NK-92 (cell line): ENCODE results near the gene PHF21A.

Experiments
- DNase-seq: peaks from one replicate; lab custom pipeline; 2025; ENCODE audit not compliant: unreplicated experiment; lab: John Stamatoyannopoulos, UW

Gene PHF21A

DNA sequence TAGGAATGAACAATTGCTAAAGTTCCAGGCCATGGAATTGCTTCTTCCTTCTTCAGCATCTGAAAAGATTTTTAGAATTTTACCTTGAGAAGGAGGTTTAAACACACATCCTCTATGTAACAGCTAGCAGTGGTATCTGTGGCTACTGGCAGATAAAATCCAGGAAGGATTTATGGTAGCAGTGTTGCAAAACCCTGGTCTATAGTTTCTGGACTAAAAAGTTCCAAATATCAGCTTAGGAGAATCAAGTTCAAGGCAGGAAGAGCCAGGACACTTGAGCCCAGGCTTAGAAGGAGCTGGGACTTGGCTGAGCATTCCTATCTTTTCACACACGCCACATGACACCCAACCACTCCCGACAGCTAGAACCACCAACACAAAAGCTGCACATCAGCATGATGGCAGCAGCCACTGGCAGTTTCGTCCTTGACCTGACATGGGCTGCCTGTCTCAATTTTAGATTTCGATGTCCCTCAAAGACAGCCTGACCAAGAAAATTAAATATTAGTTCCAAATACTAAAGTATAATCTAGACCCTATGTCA is 184.7 kb downstream of the PHF21A start:
- DNase-seq, result no peak

DNA sequence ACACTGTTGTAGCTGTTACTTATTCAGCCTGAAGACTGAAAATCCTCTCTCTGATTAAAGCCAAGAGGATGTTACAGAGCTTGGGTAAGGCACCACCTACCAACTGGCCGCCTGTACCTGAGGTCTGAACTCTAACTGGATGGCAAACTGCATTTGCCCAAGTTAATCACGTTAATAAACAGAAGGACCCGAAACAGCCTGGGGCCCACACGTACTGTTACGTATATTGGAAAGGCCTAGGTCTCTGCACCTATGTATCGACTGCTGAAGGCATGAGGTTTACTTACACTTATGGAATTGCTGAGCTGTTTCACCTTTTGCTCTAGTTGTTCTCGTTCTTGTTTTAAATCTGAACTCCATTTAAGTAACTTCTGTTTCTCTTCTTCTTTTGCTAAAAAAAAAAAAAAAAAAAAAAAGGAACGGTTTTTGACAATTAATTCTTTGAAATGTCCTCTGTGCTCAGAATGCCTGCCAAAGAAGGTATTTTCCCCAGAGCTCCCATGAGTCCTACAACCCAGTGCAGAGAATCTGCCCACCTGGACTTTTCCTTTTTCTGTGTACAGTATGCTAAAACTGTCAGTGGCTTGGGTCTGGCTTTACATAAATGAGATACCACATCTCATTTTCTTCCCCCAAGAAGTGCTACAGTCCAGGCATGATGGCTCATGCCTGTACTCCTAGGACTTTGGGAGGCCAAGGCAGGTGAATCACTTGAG is 185.7 kb downstream of the PHF21A start:
- DNase-seq, result no peak

DNA sequence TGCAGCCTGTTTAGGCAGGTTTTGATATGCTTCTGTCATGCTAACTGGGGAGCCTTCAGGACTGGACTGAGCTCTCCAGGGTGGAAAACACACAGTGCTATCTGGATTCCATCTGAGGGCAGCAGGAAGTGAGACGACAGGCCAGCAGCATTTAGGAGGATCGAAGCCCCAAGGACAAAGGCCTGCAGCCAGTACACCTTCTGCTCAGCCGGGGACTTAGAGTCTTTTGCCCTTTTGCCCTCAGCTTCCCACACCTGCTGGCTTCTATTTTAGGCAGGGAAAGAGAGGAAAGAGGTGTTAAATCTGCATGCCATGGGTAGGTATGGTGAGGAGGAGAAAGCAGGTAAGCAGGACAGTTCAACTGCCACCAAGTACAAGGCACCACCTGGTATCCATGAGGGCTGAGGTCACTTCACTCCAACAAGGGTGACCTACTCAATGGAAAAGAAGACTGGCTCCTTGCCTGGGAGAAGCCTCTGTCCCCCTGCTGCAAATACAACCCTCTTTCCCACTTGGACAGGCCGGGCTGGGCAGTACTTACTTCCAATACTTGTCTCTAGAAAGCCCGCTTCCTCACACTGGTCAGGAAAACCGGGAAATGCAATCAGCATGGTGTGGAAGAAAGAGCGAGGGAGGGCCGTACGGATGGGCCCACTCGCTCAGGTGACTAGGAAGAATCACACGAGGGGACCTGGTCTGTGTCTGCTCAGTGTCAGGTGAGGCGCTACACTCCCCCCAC is 186.5 kb downstream of the PHF21A start:
- no peak for DNase-seq

DNA sequence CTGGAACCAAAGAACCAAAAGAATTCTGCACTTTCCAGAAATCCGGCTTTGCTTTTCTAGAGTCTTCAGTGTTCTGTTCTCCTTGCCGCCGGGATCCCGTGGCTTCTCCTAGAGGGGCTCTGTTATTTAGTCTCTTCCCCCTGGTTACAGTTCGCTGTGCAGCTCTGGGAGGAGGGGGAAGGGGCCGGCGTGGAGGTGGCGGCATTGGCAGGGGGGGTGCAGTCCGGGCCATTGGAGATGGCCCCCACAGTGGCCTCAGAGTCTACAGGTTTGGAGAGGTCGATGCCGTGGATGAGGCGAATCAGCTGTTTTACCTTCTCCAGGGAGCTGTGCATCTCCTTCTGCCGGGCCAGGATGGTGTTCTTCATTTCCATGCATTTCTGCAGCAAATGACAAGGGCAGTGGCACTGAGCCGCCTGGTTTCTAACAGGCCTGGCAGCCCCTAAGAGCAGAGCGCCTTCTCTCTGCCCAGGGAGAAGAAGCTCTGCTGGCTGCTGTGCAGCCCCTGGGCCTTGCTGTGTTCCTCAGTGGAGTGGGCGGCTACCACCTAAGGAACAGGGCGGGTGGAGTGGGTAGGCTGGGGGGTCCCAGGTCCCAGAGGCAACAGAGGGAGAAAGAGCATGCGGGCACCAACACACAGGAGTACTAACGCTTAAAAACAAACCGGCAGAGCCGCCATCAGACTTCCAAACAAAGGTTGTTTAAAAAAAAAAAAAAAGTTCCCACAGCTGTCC is 187.2 kb downstream of the PHF21A start:
- DNase-seq, result no peak

DNA sequence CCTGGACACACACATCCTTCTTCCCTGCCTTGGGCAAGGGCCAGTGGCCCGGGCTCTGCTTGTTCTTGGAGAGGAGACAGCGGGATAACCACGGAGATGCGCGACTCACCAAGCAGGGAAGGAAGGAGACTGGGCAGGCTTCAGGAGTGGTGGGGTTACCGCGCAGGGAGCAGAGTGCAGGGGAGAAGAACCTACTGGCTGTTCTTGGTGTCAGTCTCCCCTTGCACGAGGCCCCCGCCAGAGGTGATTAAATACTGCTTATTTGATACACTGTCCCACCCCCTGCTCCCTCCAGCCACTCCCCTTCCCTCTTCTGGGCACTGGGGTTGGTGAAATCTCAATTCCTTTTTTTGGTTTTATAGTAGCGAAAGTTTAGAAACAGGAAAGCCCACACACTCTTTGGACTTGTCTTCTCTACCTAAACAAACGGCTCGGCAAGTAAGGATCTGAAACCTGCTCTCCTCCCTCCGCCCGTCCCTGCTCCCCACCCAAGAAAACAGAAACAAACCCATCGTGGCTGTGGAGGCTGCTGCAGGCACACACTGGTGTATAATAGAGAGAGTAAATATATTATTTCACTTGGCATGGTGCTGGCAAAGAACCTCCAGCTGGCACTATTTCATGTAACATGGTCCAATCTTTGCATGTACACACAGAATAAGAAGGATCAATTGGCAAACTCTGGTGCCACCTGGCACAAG is 188.0 kb downstream of the PHF21A start:
- DNase-seq, result no peak

DNA sequence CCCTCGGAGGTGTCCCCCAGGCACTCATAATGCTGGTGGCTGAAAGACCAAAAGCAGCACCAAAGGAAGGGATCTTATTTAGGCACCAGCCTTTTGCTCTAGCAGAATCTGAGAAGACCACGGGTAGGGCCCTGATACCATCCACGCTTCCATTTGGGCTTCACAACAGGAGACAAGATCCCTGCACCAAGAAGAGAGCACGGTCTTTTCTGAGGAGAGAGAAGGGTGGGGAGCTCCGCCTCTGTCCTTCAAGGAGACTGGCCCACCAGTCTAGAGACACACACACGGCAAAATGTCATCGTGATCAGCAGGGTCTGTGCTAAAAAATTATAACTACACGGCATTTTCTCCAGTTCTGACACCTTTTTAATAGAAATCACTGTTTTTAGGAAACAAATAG is 189.0 kb downstream of the PHF21A start:
- no peak for DNase-seq

DNA sequence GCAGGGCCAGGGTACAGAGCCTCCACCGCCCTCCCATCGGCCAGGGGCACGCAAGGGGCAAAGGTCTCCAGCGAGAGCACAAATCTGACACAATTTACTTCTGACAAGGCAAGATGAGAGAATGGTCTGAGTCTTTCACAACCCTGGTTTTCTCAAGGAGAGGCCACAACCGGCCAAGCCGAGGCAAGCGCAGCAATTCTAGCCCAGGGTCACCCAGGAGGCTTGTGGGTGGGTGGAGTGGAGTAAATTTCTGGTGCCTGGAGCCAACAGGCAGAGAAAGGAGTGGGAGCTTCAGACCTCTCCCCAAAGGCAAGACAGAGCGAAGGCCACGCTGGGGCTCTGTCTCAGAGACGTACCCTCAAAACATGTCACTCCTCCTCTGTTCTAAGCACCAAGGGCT is 189.5 kb downstream of the PHF21A start:
- DNase-seq, result no peak

DNA sequence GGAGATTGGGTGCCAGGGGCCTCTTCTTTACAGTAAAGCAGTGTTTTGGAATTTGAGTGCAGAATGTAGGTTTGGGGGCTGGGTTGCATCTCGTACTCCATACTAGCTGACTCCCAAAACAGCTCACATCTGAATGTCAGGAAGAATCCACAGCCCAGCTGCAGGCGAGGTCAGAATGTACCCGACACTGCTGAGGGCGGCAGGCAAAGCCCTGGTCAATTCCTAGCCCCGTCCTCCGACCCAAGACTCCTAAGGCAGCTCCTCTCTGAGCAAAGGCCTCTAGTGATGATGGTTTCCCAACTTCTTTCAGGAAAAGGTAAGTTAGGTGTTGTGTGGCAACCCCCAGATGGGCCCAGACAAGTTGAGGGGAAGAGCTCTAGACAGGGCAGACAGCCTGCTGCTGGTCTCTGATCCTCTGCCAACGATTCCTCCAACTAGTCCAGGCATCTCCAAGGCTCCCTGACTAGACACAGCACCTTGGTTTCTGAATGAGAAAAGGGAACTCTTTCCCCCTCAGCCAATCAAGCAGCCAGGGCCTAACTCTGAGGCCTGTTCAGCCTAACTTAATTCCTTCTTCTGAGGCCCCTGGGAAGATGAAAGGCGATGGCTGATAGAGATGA is 190.2 kb downstream of the PHF21A start:
- no peak for DNase-seq

DNA sequence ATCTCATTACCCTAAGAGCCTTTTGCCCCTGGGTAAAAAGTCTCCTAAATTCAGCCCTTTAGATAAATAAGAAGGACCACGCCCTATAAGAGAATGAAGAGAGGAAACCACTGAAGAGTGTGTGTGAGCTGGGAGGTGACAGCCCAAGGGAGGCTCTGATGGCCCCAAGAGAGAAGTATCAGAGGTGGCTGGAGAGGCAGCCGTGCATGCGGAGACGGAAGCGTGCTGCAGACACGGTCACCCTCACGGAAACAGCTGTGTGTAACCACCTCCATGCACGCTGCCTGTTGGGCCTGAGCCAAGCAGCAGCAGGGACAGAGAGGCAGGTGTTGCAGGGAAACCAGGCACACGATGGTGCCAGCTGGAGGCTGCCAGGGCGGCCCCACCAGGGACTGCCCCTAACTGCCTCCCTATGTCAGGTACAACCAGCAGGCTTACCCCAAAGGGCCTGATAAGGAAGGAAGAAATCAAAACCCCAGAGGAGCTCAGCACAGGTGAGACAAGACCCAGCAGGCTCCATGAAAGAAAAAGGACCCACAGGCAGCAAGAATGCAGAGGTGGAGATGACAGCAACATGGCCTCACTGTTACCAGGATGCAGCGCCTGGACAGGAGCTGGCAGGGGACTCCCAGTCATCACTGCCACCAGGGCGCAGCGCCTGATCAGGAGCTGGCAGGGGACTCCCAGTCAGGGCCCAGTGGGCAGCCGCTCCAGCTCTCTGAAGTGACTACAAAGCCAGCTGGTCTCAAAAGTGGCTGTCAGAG is 191.0 kb downstream of the PHF21A start:
- DNase-seq, result no peak

DNA sequence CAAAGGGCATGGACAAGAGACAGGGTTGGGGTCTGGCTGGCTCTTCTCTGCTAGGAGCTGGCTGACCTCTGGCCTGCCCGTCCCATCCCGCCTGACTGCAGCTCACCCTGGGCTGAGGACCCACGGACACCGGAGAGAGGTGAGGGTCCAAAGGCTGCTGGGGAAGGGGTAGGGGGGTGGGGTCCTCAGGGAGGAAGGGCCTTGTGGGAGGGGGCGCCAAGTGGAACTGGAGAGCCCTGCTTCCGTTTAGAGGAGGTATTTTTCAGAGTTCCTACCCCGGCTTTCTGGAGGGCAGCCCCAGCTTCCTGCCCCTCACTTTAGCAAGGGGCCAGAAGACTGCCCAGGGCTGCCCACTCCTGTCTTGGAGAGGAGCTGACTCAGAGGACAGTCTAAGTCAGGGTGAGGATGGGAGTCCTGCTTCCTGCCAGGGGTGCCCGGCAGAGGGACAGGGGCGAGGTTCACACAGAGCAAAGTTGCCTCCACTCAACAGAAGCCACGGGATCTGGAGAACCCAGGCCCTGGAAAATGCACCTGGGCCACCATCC is 191.7 kb downstream of the PHF21A start:
- no peak for DNase-seq

- DNase-seq, result no peak
These were observed 192.6 kb downstream of the PHF21A start for GRCh38 chr11:45928535-45929215.

DNA sequence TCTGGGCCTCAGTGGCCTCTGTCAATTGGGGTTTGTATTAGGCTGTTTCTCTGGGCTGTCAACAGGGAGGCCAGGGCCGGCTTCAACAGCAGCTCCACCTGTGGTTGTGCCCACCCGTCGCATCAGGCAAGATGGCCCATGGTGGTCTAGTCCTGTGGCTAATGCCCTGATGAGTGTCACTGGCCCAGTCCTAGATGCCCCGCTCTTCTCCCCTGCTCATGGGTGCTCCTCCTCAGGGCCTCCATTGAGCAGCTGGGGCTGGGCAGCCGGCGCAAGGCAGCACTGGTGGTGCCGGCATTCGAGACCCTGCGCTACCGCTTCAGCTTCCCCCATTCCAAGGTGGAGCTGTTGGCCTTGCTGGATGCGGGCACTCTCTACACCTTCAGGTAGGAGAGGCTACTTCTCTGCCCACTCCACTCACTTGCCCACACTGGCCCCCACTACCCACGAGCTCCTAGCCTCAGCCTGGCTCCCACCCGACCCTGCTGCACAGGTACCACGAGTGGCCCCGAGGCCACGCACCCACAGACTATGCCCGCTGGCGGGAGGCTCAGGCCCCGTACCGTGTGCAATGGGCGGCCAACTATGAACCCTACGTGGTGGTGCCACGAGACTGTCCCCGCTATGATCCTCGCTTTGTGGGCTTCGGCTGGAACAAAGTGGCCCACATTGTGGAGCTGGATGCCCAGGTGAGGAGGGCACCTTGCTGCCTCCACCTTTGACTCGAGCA is 193.4 kb downstream of the PHF21A start:
- DNase-seq, result no peak

- DNase-seq, result no peak
These were observed 193.9 kb downstream of the PHF21A start for GRCh38 chr11:45927332-45927683.

DNA sequence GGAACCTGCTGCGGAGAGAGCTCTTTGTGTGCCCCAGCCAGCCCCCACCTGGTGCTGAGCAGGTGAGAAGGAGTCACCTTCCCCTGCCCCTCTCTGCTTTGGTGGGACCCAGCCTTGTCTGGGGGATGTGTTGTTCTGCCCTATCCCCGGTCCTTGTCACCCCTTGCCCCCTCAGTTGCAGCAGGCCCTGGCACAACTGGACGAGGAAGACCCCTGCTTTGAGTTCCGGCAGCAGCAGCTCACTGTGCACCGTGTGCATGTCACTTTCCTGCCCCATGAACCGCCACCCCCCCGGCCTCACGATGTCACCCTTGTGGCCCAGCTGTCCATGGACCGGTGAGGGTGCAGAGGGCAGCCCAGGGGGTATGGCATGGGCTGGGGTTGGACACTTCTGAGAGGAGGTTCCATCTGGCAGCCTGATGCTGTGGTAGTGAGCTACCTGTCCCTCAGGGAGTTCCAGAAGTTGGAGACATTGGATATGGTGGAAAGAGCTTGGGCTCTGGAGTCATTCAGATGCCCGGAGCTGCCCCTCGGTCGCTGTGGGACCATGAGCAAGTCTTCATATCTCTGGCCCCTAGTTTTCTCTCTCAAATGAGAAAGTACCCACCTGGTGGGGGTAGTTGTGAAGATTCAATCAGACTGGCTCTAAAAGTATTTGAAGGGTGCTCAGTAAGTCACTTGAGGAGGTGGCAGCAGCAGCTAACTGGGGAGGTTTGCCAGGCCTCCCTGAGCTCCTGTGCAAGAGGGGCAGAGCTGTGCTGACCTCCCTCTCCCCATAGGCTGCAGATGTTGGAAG is 194.5 kb downstream of the PHF21A start:
- DNase-seq, result no peak

- no peak for DNase-seq
These were observed 195.3 kb downstream of the PHF21A start for GRCh38 chr11:45926001-45926401.

DNA sequence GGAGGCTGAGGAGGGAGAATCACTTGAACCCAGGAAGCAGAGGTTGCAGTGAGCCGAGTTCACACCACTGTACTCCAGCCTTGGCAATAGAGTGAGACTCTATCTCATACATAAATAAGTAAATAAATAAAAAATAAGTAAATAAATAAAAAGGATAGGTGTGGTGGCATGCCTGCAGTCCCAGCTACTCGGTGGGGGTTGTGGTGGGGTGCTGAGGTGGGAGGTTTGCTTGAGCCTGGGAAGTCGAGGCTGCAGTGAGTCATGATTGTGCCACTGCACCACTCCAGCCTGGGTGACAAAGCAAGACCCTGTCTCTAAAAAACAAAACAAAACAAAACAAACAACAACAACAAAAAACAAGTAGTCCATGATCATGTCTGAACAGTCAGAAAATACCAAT is 195.7 kb downstream of the PHF21A start:
- DNase-seq, result no peak

GRCh38 chr11:45924927-45925326 is 196.3 kb downstream of the PHF21A start:
- DNase-seq, result no peak
